Neural cell (in vitro differentiated cells): ENCODE results near the gene CC2D1A.

Source experiments
- EP300 ChIP-seq: fragments of 450-650 bp; conservative IDR thresholded peaks from 2 replicates; pipeline ENCODE4 v1.6.1; 2014; ENCODE audit warnings: antibody characterized with exemption, mild to moderate bottlenecking, moderate library complexity; ENCODE audit not compliant: poor library complexity, severe bottlenecking
- EZH2 ChIP-seq: fragments of 200-600, 300-800 bp; shearing (Covaris generic), sonication (generic); IDR thresholded peaks from 2 replicates; pipeline ENCODE4 v1.6.1; 2014; ENCODE audit warnings: antibody characterized with exemption, low read length, borderline replicate concordance, mild to moderate bottlenecking; ENCODE audit not compliant: insufficient read depth, poor library complexity, severe bottlenecking
- POLR2AphosphoS5 ChIP-seq: IDR thresholded peaks from 2 replicates; pipeline ENCODE4 v1.6.1; 2012
- RAD21 ChIP-seq: fragments of 450-650 bp; conservative IDR thresholded peaks from 2 replicates; pipeline ENCODE4 v1.6.1; 2014; ENCODE audit warnings: antibody characterized with exemption, mild to moderate bottlenecking, moderate library complexity
- TAF1 ChIP-seq: IDR thresholded peaks from 2 replicates; pipeline ENCODE4 v1.6.1; 2012; ENCODE audit warnings: low read depth
- TF ChIP-seq, protein P1 (sequence below): fragments of 450-650 bp; IDR thresholded peaks from 2 replicates; pipeline ENCODE4 v1.5.1; 2014; ENCODE audit warnings: antibody characterized with exemption, mild to moderate bottlenecking, moderate library complexity; ENCODE audit not compliant: poor library complexity, severe bottlenecking

GRCh38 chr19:13934785-13935109 lies 28.7 kb downstream of the CC2D1A start:
- TF ChIP-seq, protein P1, sequence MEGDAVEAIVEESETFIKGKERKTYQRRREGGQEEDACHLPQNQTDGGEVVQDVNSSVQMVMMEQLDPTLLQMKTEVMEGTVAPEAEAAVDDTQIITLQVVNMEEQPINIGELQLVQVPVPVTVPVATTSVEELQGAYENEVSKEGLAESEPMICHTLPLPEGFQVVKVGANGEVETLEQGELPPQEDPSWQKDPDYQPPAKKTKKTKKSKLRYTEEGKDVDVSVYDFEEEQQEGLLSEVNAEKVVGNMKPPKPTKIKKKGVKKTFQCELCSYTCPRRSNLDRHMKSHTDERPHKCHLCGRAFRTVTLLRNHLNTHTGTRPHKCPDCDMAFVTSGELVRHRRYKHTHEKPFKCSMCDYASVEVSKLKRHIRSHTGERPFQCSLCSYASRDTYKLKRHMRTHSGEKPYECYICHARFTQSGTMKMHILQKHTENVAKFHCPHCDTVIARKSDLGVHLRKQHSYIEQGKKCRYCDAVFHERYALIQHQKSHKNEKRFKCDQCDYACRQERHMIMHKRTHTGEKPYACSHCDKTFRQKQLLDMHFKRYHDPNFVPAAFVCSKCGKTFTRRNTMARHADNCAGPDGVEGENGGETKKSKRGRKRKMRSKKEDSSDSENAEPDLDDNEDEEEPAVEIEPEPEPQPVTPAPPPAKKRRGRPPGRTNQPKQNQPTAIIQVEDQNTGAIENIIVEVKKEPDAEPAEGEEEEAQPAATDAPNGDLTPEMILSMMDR: no peak
- TF ChIP-seq EZH2: no peak
- TF ChIP-seq EP300: no peak
- no peak for TF ChIP-seq RAD21
- no peak for TF ChIP-seq TAF1
- TF ChIP-seq POLR2AphosphoS5: no peak
